ENCODE results near the gene FOXN3. TPM values are rescaled to one million over a fixed set of nuclear protein-coding genes. Genes with fewer than 3 reads are reported as not detected.

The FOXN3 gene
- polyA plus RNA-seq, 1 donor from 2014 or later, result 10.3 TPM

- Histone ChIP-seq H3K4me2 (ENCODE audit: low read length) (no peak overlapping the region), H3K27ac (ENCODE audit: low read length) (no peak overlapping the region), H3F3A (ENCODE audit: insufficient read depth, low read length, poor library complexity, severe bottlenecking) (no peaks in the 10 kb centered on the region), H3K36me3 (ENCODE audit: insufficient read depth, low read length) (no peaks in the 10 kb centered on the region), H3K9me3 (ENCODE audit: low read length) (no peaks in the 10 kb centered on the region), H3K9ac (ENCODE audit: low read length) (no peak overlapping the region), H3K9me2 (ENCODE audit: insufficient read depth, low read length) (no peaks in the 10 kb centered on the region), H3K4me3 (ENCODE audit: low read length) (no peak overlapping the region), H2AFZ (ENCODE audit: low read depth, low read length) (no peak overlapping the region), H3K79me2 (replicated peaks; ENCODE audit: insufficient read depth, low read length) (no peaks in the 10 kb centered on the region), H3K27me3 (ENCODE audit: insufficient read depth, low read depth, low read length) (no peaks in the 10 kb centered on the region), H4K20me1 (ENCODE audit: insufficient read depth) (no peaks in the 10 kb centered on the region)
- TF ChIP-seq RAD21 (conservative IDR thresholded peaks at IDR 0.05) (no peak), TAF1 (IDR thresholded peaks at IDR 0.05; ENCODE audit: low read depth) (no peak), REST (IDR thresholded peaks at IDR 0.05; ENCODE audit: borderline replicate concordance) (no peak), MXI1 (conservative IDR thresholded peaks at IDR 0.05; ENCODE audit: poor library complexity, severe bottlenecking) (no peak), CTCF (IDR thresholded peaks at IDR 0.05; ENCODE audit: poor library complexity, severe bottlenecking) (no peak), POLR2AphosphoS5 (IDR thresholded peaks at IDR 0.05) (no peak), SMC3 (conservative IDR thresholded peaks at IDR 0.05; ENCODE audit: poor library complexity) (no peak), EZH2 (IDR thresholded peaks at IDR 0.05; ENCODE audit: borderline replicate concordance, insufficient read depth, low read length, poor library complexity, severe bottlenecking) (no peak), EP300 (conservative IDR thresholded peaks at IDR 0.05; ENCODE audit: poor library complexity, severe bottlenecking) (no peak)
Measured at GRCh38 chr14:89325299-89325883, 91.6 kb downstream of the FOXN3 start.

- Histone ChIP-seq H3K4me2 (ENCODE audit: low read length) (no peak overlapping the region), H3F3A (ENCODE audit: insufficient read depth, low read length, poor library complexity, severe bottlenecking) (no peaks in the 10 kb centered on the region), H4K20me1 (ENCODE audit: insufficient read depth) (no peaks in the 10 kb centered on the region), H3K4me3 (ENCODE audit: low read length) (no peak overlapping the region), H3K9ac (ENCODE audit: low read length) (no peak overlapping the region), H3K36me3 (ENCODE audit: insufficient read depth, low read length) (no peaks in the 10 kb centered on the region), H2AFZ (ENCODE audit: low read depth, low read length) (no peak overlapping the region), H3K79me2 (replicated peaks; ENCODE audit: insufficient read depth, low read length) (no peaks in the 10 kb centered on the region), H3K27ac (ENCODE audit: low read length) (no peak overlapping the region), H3K27me3 (ENCODE audit: insufficient read depth, low read depth, low read length) (no peaks in the 10 kb centered on the region), H3K9me2 (ENCODE audit: insufficient read depth, low read length) (no peaks in the 10 kb centered on the region), H3K9me3 (ENCODE audit: low read length) (no peaks in the 10 kb centered on the region)
- TF ChIP-seq EP300 (conservative IDR thresholded peaks at IDR 0.05; ENCODE audit: poor library complexity, severe bottlenecking) (no peak), CTCF (IDR thresholded peaks at IDR 0.05; ENCODE audit: poor library complexity, severe bottlenecking) (no peak), RAD21 (conservative IDR thresholded peaks at IDR 0.05) (no peak), MXI1 (conservative IDR thresholded peaks at IDR 0.05; ENCODE audit: poor library complexity, severe bottlenecking) (no peak)
Measured at GRCh38 chr14:89324501-89325298, 92.3 kb downstream of the FOXN3 start.

Data from neural cell (in vitro differentiated cells).